ENCODE results near the gene CETN3. TPM values are rescaled to one million over a fixed set of nuclear protein-coding genes. Genes with fewer than 3 reads are reported as not detected.

CETN3 gene
- total RNA-seq, 4 donors from 2014 or later: 16.8 to 80.4 (median 57.6) TPM

- Histone ChIP-seq H3K9me3 (no peaks in the 10 kb centered on the region), H3K27ac (no peak overlapping the region), H3K4me1 (no peaks in the 10 kb centered on the region), H3K4me3 (no peak overlapping the region), H3K27me3 (no peaks in the 10 kb centered on the region), H3K36me3 (no peaks in the 10 kb centered on the region)
- intact Hi-C loops (cut with DNase I; ENCODE audit: low total_unique reads): no loop called here
- no peak for DNase-seq
- TF ChIP-seq CTCF (IDR thresholded peaks at IDR 0.05) (no peak), POLR2A (IDR thresholded peaks at IDR 0.05) (no peak)
These were observed 40.9 kb downstream of the CETN3 start for GRCh38 chr5:90368454-90369246.

GRCh38 chr5:90367879-90368278 is 41.7 kb downstream of the CETN3 start:
- Histone ChIP-seq H3K27me3 (no peaks in the 10 kb centered on the region), H3K27ac (no peak overlapping the region), H3K36me3 (no peaks in the 10 kb centered on the region), H3K9me3 (no peaks in the 10 kb centered on the region), H3K4me1 (no peaks in the 10 kb centered on the region), H3K4me3 (no peak overlapping the region)
- TF ChIP-seq CTCF (IDR thresholded peaks at IDR 0.05) (no peak), POLR2A (IDR thresholded peaks at IDR 0.05) (no peak)
- no peak for DNase-seq
- intact Hi-C loops (cut with DNase I; ENCODE audit: low total_unique reads): no loop called here

GRCh38 chr5:90366948-90367347 is 42.6 kb downstream of the CETN3 start:
- Histone ChIP-seq H3K4me1 (no peaks in the 10 kb centered on the region), H3K9me3 (no peaks in the 10 kb centered on the region), H3K27ac (no peak overlapping the region), H3K36me3 (no peaks in the 10 kb centered on the region), H3K27me3 (no peaks in the 10 kb centered on the region), H3K4me3 (no peak overlapping the region)
- TF ChIP-seq POLR2A (IDR thresholded peaks at IDR 0.05) (no peak), CTCF (IDR thresholded peaks at IDR 0.05) (no peak)
- intact Hi-C loops (cut with DNase I; ENCODE audit: low total_unique reads): no loop called here
- no peak for DNase-seq

- Histone ChIP-seq H3K4me3 (no peak overlapping the region), H3K9me3 (no peaks in the 10 kb centered on the region), H3K27me3 (no peaks in the 10 kb centered on the region), H3K36me3 (no peaks in the 10 kb centered on the region), H3K4me1 (no peaks in the 10 kb centered on the region), H3K27ac (no peak overlapping the region)
- intact Hi-C loops (cut with DNase I; ENCODE audit: low total_unique reads): no loop called here
- TF ChIP-seq POLR2A (IDR thresholded peaks at IDR 0.05) (no peak), CTCF (IDR thresholded peaks at IDR 0.05) (no peak)
- no peak for DNase-seq
These were observed 44.2 kb downstream of the CETN3 start for GRCh38 chr5:90365328-90365727.

- H3K9me3 ChIP-seq: no peaks in the 10 kb centered on the region
- H3K27me3 ChIP-seq: no peaks in the 10 kb centered on the region
- TF ChIP-seq POLR2A (IDR thresholded peaks at IDR 0.05) (no peak), CTCF (IDR thresholded peaks at IDR 0.05) (no peak)
These were observed 50.3 kb downstream of the CETN3 start for GRCh38 chr5:90359073-90359920.

More at GRCh38 chr5:90359073-90359920, 50.3 kb downstream of the CETN3 start:
- intact Hi-C loops (cut with DNase I; ENCODE audit: low total_unique reads): no loop called here
- Histone ChIP-seq H3K27ac (no peak overlapping the region), H3K4me1 (no peaks in the 10 kb centered on the region), H3K36me3 (no peaks in the 10 kb centered on the region), H3K4me3 (no peak overlapping the region)
- DNase-seq: no peak

All from uterus (tissue), 4 donors.